ENCODE results near the gene TIPRL. TPM values are rescaled to one million over a fixed set of nuclear protein-coding genes. Genes with fewer than 3 reads are reported as not detected.

TIPRL gene
- total and polyA plus RNA-seq, 2 of the 8 experiments (the other 6 are each of a cell fraction or from before 2014, with no cell fraction given): 8.1 to 27.4 TPM

- Histone ChIP-seq H3K18ac (ENCODE audit: extremely low read depth, low read length) (no peak overlapping the region), H2AFZ (ENCODE audit: low read length) (no peak overlapping the region), H3K79me2 (ENCODE audit: control insufficient read depth in 1 of 2, insufficient read depth in 2 of 2, low read length in 2 of 2) (no peaks in the 10 kb centered on the region), H3K4me3 (ENCODE audit: extremely low read depth in 1 of 4, insufficient read depth in 2 of 4, low read depth in 3 of 4, low read length in 4 of 4) (no peak overlapping the region), H3K56ac (replicated peaks; ENCODE audit: insufficient read length, low read depth, low read length) (no peak overlapping the region), H3K27ac (ENCODE audit: low read depth, low read length) (no peak overlapping the region), H4K91ac (replicated peaks; ENCODE audit: insufficient read length, low read length) (no peak overlapping the region), H3K4me2 (ENCODE audit: insufficient read depth in 1 of 2, low read depth in 2 of 2, low read length in 2 of 2) (no peak overlapping the region), H2BK15ac (ENCODE audit: low read length) (no peak overlapping the region), H2BK12ac (ENCODE audit: low read depth, low read length) (no peak overlapping the region), H3K27me3 (replicated peaks in 1 of 4; ENCODE audit: control insufficient read depth in 3 of 4, extremely low read depth in 1 of 4, insufficient read depth in 3 of 4, low read length in 3 of 4) (no peaks in the 10 kb centered on the region), H2BK5ac (ENCODE audit: low read depth, low read length) (no peak overlapping the region), H3K36me3 (ENCODE audit: control insufficient read depth in 2 of 4, insufficient read depth in 4 of 4, low read length in 3 of 4) (peaks cover 0 to 8% (median 0%) of the 10 kb centered on the region in 4 experiments; a peak in 3 of 8 replicates), H2BK20ac (ENCODE audit: low read length) (no peak overlapping the region), H4K5ac (ENCODE audit: insufficient read length, low read depth, low read length) (no peak overlapping the region), H3K14ac (ENCODE audit: insufficient read length) (no peak overlapping the region), H3K23ac (ENCODE audit: insufficient read length) (no peak overlapping the region), H3K23me2 (ENCODE audit: low read depth, low read length) (no peaks in the 10 kb centered on the region), H3K9ac (replicated peaks in 1 of 4; ENCODE audit: extremely low read depth in 1 of 4, low read depth in 3 of 4, low read length in 3 of 4) (no peak overlapping the region), H4K8ac (ENCODE audit: extremely low read depth, insufficient read depth, low read length) (no peak overlapping the region), H3K4ac (replicated peaks; ENCODE audit: insufficient read length, low read depth, low read length) (no peak overlapping the region), H3K79me1 (ENCODE audit: low read depth, low read length) (no peaks in the 10 kb centered on the region), H2BK120ac (replicated peaks; ENCODE audit: low read depth, low read length) (no peak overlapping the region), H3K4me1 (replicated peaks in 1 of 4; ENCODE audit: control insufficient read depth in 3 of 4, insufficient read depth in 4 of 4, low read length in 3 of 4) (no peaks in the 10 kb centered on the region), H2AK5ac (ENCODE audit: low read depth, low read length) (no peak overlapping the region), H4K20me1 (replicated peaks in 1 of 2; ENCODE audit: control insufficient read depth in 1 of 2, insufficient read depth in 2 of 2, low read length in 2 of 2) (no peaks in the 10 kb centered on the region), H3K9me3 (ENCODE audit: insufficient read depth in 2 of 2, low read depth in 1 of 2, low read length in 1 of 2) (peaks cover 0 to 5% of the 10 kb centered on the region in 2 experiments; a peak in 1 of 4 replicates)
- FAIRE-seq (no peak), DNase-seq (ENCODE audit: low read depth in 1 of 2, low spot score in 2 of 2) (no peak)
- 100% methylated on average over 1 of the region's 1 CpG; no CpG with 5 or more reads in 1 of the 2 experiments for WGBS, 2 experiments (ENCODE audit: extremely low coverage in 1 of 2, insufficient coverage in 1 of 2, insufficient read length in 1 of 2, insufficient replicate concordance in 2 of 2, low coverage in 1 of 2, low lambda C conversion rate in 2 of 2, missing lambda C conversion rate in 1 of 2)
- CTCF ChIA-PET (ENCODE audit: partially characterized antibody): interaction anchor here (1.1 to 1.8 kb wide), 2 partner anchors 16 to 120 kb away, joined by 3 to 7 read pairs; no protein-coding TSS in a partner anchor
- POLR2A ChIA-PET (ENCODE audit: partially characterized antibody): interaction anchor here (1.4 kb wide), 1 partner anchor 12 kb away, joined by 3 read pairs; no protein-coding TSS in a partner anchor
- TF ChIP-seq BCL11A (IDR thresholded peaks at IDR 0.05; ENCODE audit: low read depth in 2 of 2, low read length in 2 of 2): no peak
- no peak for TF ChIP-seq CEBPB (IDR thresholded peaks at IDR 0.05; ENCODE audit: low read depth, low read length)
- TF ChIP-seq POLR2AphosphoS5 (IDR thresholded peaks at IDR 0.05; ENCODE audit: low read depth, low read length): no peak
- TF ChIP-seq PHF8 (conservative IDR thresholded peaks at IDR 0.05; ENCODE audit: low read depth, low read length): no peak
- no peak for TF ChIP-seq RXRA (IDR thresholded peaks at IDR 0.05; ENCODE audit: insufficient read depth, low read depth, low read length)
- no peak for TF ChIP-seq MAFK (IDR thresholded peaks at IDR 0.05; ENCODE audit: low read depth, low read length)
- TF ChIP-seq NANOG (IDR thresholded peaks at IDR 0.05; ENCODE audit: insufficient read depth, low read depth, low read length, poor library complexity, severe bottlenecking): no peak
- no peak for TF ChIP-seq KDM5A (IDR thresholded peaks at IDR 0.05; ENCODE audit: low read length)
- TF ChIP-seq CTCF (IDR thresholded peaks at IDR 0.05; ENCODE audit: control extremely low read depth in 1 of 3, insufficient read depth in 1 of 3, low read depth in 1 of 3, low read length in 3 of 3): no peak
- TF ChIP-seq RBBP5 (IDR thresholded peaks at IDR 0.05; ENCODE audit: borderline replicate concordance, low read depth, low read length): no peak
Observed at GRCh38 chr1:168202941-168203654, 24.3 kb downstream of the TIPRL start.
